Measurements from ENCODE around the gene CTR9. TPM values are rescaled to one million over a fixed set of nuclear protein-coding genes. Genes with fewer than 3 reads are reported as not detected.

Gene CTR9
- total and polyA plus RNA-seq, 11 donors, result 9.4 to 28.4 (median 18.7) TPM

DNA sequence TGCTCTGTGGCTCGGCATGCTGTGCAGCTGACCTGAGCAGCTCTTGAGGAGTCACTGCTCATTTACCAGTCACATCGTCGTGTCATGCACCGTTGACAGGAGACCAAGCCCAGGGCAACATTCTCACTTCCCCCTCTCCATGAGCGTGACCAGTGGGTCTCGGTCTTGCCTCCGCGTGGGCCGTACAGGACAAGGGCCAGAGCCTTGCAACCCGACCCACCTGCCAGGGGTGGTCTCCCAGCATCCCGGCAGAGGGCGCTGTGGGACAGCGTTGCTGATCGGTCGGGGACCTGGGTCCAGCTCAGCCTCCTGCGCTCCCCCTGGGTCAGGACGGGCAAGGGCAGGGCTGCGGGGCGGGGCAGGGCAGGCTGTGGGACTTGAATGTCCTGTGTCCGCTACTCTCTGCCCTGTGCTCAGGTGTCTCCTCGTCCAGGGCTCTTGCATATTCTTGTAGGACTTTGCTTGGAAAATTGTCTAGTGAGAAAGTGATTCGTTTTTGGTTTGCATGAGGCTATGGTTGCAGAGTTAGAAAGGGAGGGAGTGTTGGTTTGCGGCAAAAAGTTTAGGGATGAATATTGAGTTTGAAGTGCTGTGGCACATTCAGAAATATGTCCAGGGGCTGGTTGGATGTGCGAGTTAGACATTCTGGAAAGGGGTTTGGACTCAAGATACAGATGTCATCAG, 41.5 kb downstream of the CTR9 start:
- WGBS, 4 donors, result 10 to 12% (median 11%) methylated on average over 20 to 24 of the region's 24 CpGs
- Histone ChIP-seq H3K27ac (no peak overlapping the region), H3K4me3 (peak overlapping the region in 5 of 12 donors; percentile 3 to 41 (median 10)), H3K36me3 (peaks cover 0 to 27% (median 21%) of the 10 kb centered on the region in 9 donors), H3K27me3 (no peaks in the 10 kb centered on the region), H3K9me3 (no peaks in the 10 kb centered on the region), H3K4me1 (peaks cover 0 to 17% (median 5%) of the 10 kb centered on the region in 12 donors)
- peak; percentile 85 to 98 (median 92) for TF ChIP-seq CTCF (IDR thresholded peaks at IDR 0.05)
- no peak for TF ChIP-seq POLR2A (IDR thresholded peaks at IDR 0.05)
- intact Hi-C loops (cut with DNase I), result loop anchor here (2.0 to 10.0 kb wide), 12 partner anchors 115 to 1002 kb away; no protein-coding TSS in a partner anchor
- peak; percentile 91 to 96 (median 92) for ATAC-seq
- DNase-seq, result peak; percentile 87 to 94 (median 92)

DNA sequence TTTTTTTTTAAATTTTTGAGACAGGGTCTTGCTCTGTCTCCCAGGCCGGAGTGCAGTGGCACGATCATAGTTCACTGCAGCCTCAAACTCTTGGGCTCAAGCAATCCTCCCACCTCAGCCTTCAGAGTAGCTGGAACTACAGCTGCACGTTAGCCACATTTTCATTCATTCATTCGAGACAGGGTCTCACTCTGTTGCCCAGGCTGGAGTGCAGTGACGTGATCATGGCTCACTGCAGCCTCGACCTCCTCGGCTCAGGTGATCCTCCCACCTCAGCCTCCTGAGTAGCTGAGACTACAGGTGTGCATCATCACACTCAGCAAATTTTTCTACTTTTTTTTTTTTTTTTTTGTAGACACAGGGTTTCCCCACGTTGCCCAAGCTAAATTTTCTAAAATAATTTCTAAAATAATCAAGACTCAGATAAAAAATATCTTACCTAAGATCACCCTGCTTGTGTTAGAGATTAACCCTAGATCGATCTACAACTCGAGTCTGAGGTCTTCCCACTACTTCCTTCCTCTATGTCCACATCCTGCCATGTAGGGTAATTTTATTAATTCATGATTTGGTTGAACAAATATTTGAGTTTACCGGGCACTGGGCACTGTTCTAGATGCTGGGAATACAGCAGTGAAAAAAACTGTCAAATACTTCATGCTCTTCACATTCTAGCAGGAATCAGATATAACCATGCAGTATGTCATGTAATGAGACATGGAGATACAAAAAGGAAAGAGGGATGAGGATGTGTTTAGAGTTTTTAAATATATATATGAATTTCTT, 42.6 kb downstream of the CTR9 start:
- intact Hi-C loops (cut with DNase I), result loop anchor here (2.0 to 10.0 kb wide), 12 partner anchors 114 to 1001 kb away; no protein-coding TSS in a partner anchor
- Histone ChIP-seq H3K27me3 (no peaks in the 10 kb centered on the region), H3K4me1 (peaks cover 0 to 29% (median 7%) of the 10 kb centered on the region in 12 donors), H3K4me3 (no peak overlapping the region), H3K27ac (no peak overlapping the region), H3K36me3 (peaks cover 4 to 38% (median 33%) of the 10 kb centered on the region in 9 donors), H3K9me3 (no peaks in the 10 kb centered on the region)
- WGBS, 4 donors, result 71 to 77% (median 72%) methylated on average over 11 of the region's 11 CpGs
- no peak for DNase-seq
- no peak for ATAC-seq
- no peak for TF ChIP-seq CTCF (IDR thresholded peaks at IDR 0.05)
- no peak for TF ChIP-seq POLR2A (IDR thresholded peaks at IDR 0.05)

GRCh38 chr11:10796191-10796590, 45.1 kb downstream of the CTR9 start:
- H3K27ac ChIP-seq, result no peak overlapping the region
- 44 to 57% (median 49%) methylated on average over 2 of the region's 2 CpGs for WGBS, 4 donors
- no peaks in the 10 kb centered on the region for H3K9me3 ChIP-seq
- no peaks in the 10 kb centered on the region for H3K27me3 ChIP-seq
- intact Hi-C loops (cut with DNase I), result loop anchor here in 6 of 10 donors (5.0 to 10.0 kb wide), 5 partner anchors 129 to 999 kb away; no protein-coding TSS in a partner anchor
- TF ChIP-seq CTCF (IDR thresholded peaks at IDR 0.05), result no peak
- TF ChIP-seq POLR2A (IDR thresholded peaks at IDR 0.05), result no peak
- ATAC-seq (peak in 1 of 4 donors; percentile 5), DNase-seq (no peak)
- H3K4me3 ChIP-seq, result no peak overlapping the region
- H3K4me1 ChIP-seq, result peaks cover 0 to 52% (median 10%) of the 10 kb centered on the region in 12 donors
- peaks cover 8 to 64% (median 58%) of the 10 kb centered on the region in 9 donors for H3K36me3 ChIP-seq

GRCh38 chr11:10797001-10797400, 46.0 kb downstream of the CTR9 start:
- no peak for ATAC-seq
- intact Hi-C loops (cut with DNase I), result loop anchor here in 6 of 10 donors (5.0 to 10.0 kb wide), 5 partner anchors 128 to 998 kb away; no protein-coding TSS in a partner anchor
- TF ChIP-seq CTCF (IDR thresholded peaks at IDR 0.05) (no peak), POLR2A (IDR thresholded peaks at IDR 0.05) (no peak)
- no peak for DNase-seq
- 90 to 95% (median 91%) methylated on average over 2 of the region's 2 CpGs for WGBS, 4 donors
- no peaks in the 10 kb centered on the region for H3K27me3 ChIP-seq
- peaks cover 8 to 72% (median 66%) of the 10 kb centered on the region in 9 donors for H3K36me3 ChIP-seq
- H3K4me1 ChIP-seq, result peaks cover 0 to 60% (median 14%) of the 10 kb centered on the region in 12 donors
- H3K9me3 ChIP-seq, result no peaks in the 10 kb centered on the region
- no peak overlapping the region for H3K27ac ChIP-seq
- no peak overlapping the region for H3K4me3 ChIP-seq

Data from heart left ventricle (tissue), 16 donors.